ENCODE data around the gene SNX1.

DNA sequence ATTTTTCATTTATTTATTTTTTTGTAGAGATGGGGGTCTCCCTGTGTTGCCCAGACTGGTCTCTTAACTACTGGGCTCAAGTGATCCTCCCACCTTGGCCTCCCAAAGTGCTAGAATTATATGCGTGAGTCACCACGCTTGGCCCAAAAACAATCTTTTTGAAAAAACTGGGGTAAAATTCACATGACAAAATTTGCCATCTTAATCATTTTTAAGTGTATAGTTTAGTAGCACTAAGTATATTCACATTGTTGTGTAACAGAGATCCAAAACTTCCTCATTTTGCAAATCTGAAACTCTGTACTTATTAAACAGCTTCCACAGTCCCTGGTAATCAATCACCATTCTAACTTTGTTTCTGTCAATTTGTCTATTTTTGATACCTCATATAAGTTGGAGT, 5.2 kb downstream of the SNX1 start:
- TF ChIP-seq, protein P1, sequence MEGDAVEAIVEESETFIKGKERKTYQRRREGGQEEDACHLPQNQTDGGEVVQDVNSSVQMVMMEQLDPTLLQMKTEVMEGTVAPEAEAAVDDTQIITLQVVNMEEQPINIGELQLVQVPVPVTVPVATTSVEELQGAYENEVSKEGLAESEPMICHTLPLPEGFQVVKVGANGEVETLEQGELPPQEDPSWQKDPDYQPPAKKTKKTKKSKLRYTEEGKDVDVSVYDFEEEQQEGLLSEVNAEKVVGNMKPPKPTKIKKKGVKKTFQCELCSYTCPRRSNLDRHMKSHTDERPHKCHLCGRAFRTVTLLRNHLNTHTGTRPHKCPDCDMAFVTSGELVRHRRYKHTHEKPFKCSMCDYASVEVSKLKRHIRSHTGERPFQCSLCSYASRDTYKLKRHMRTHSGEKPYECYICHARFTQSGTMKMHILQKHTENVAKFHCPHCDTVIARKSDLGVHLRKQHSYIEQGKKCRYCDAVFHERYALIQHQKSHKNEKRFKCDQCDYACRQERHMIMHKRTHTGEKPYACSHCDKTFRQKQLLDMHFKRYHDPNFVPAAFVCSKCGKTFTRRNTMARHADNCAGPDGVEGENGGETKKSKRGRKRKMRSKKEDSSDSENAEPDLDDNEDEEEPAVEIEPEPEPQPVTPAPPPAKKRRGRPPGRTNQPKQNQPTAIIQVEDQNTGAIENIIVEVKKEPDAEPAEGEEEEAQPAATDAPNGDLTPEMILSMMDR (IDR thresholded peaks at IDR 0.05), result no peak
- TF ChIP-seq EZH2 (IDR thresholded peaks at IDR 0.05; ENCODE audit: borderline replicate concordance, insufficient read depth, low read depth, low read length, poor library complexity, severe bottlenecking), result no peak
